ENCODE data around the gene ARAP1. TPM values are rescaled to one million over a fixed set of nuclear protein-coding genes. Genes with fewer than 3 reads are reported as not detected.

The ARAP1 gene
- total RNA-seq, 4 donors from 2014 or later: 90.3 to 146 (median 122) TPM

GRCh38 chr11:72720047-72720446 is 32.2 kb downstream of the ARAP1 start:
- H3K27me3 ChIP-seq: no peaks in the 10 kb centered on the region
- H3K36me3 ChIP-seq: peaks cover 0 to 10% of the 10 kb centered on the region in 2 donors
- no peak overlapping the region for H3K27ac ChIP-seq
- TF ChIP-seq CTCF (IDR thresholded peaks at IDR 0.05) (no peak), POLR2A (IDR thresholded peaks at IDR 0.05) (no peak)
- intact Hi-C loops (cut with DNase I): no loop called here
- H3K9me3 ChIP-seq: no peaks in the 10 kb centered on the region
- 74 to 76% methylated on average over 2 to 3 of the region's 3 CpGs for WGBS, 2 donors
- no peak for DNase-seq
- H3K4me3 ChIP-seq (replicated peaks in 1 of 3): no peak overlapping the region
- H3K4me1 ChIP-seq: peaks cover 20 to 40% of the 10 kb centered on the region in 2 donors

- no peaks in the 10 kb centered on the region for H3K27me3 ChIP-seq
- peaks cover 20 to 36% of the 10 kb centered on the region in 2 donors for H3K4me1 ChIP-seq
- intact Hi-C loops (cut with DNase I): no loop called here
- TF ChIP-seq CTCF (IDR thresholded peaks at IDR 0.05) (no peak), POLR2A (IDR thresholded peaks at IDR 0.05) (no peak)
- H3K4me3 ChIP-seq (replicated peaks in 1 of 3): no peak overlapping the region
- no peak for DNase-seq
- no peak overlapping the region for H3K27ac ChIP-seq
- no peaks in the 10 kb centered on the region for H3K9me3 ChIP-seq
- WGBS, 2 donors: 83 to 85% methylated on average over 4 of the region's 4 CpGs
- H3K36me3 ChIP-seq: peaks cover 0 to 10% of the 10 kb centered on the region in 2 donors
These were observed 32.7 kb downstream of the ARAP1 start for GRCh38 chr11:72719551-72719950.

- TF ChIP-seq POLR2A (IDR thresholded peaks at IDR 0.05) (no peak), CTCF (IDR thresholded peaks at IDR 0.05) (no peak)
- peaks cover 20 to 36% of the 10 kb centered on the region in 2 donors for H3K4me1 ChIP-seq
- no peaks in the 10 kb centered on the region for H3K9me3 ChIP-seq
- H3K27ac ChIP-seq: no peak overlapping the region
- no peak overlapping the region for H3K4me3 ChIP-seq (replicated peaks in 1 of 3)
- H3K27me3 ChIP-seq: no peaks in the 10 kb centered on the region
- no peak for DNase-seq
- 8 to 53% methylated on average over 2 of the region's 2 CpGs for WGBS, 2 donors
- peaks cover 0 to 10% of the 10 kb centered on the region in 2 donors for H3K36me3 ChIP-seq
- intact Hi-C loops (cut with DNase I): no loop called here
These were observed 33.1 kb downstream of the ARAP1 start for GRCh38 chr11:72719144-72719543.

- 91% methylated on average over 8 to 9 of the region's 9 CpGs for WGBS, 2 donors
- peaks cover 0 to 10% of the 10 kb centered on the region in 2 donors for H3K36me3 ChIP-seq
- no peak overlapping the region for H3K4me3 ChIP-seq (replicated peaks in 1 of 3)
- no peaks in the 10 kb centered on the region for H3K27me3 ChIP-seq
- TF ChIP-seq CTCF (IDR thresholded peaks at IDR 0.05) (no peak), POLR2A (IDR thresholded peaks at IDR 0.05) (no peak)
- no peak for DNase-seq
- intact Hi-C loops (cut with DNase I): no loop called here
- H3K4me1 ChIP-seq: peaks cover 20 to 36% of the 10 kb centered on the region in 2 donors
- no peaks in the 10 kb centered on the region for H3K9me3 ChIP-seq
- H3K27ac ChIP-seq: no peak overlapping the region
These were observed 34.1 kb downstream of the ARAP1 start for GRCh38 chr11:72718101-72718501.

- no peaks in the 10 kb centered on the region for H3K9me3 ChIP-seq
- WGBS, 2 donors: 85 to 93% methylated on average over 8 to 11 of the region's 14 CpGs
- H3K4me1 ChIP-seq: peaks cover 16 to 33% of the 10 kb centered on the region in 2 donors
- no peak for DNase-seq
- no peak for TF ChIP-seq POLR2A (IDR thresholded peaks at IDR 0.05)
- TF ChIP-seq CTCF (IDR thresholded peaks at IDR 0.05): no peak
- no peak overlapping the region for H3K4me3 ChIP-seq (replicated peaks in 1 of 3)
- no peak overlapping the region for H3K27ac ChIP-seq
- no peaks in the 10 kb centered on the region for H3K27me3 ChIP-seq
- intact Hi-C loops (cut with DNase I): no loop called here
- H3K36me3 ChIP-seq: peaks cover 0 to 10% of the 10 kb centered on the region in 2 donors
These were observed 35.3 kb downstream of the ARAP1 start for GRCh38 chr11:72716788-72717435.
